Bronchial epithelial cell (primary cell): ENCODE measurements around the gene HJV. TPM values are rescaled to one million over a fixed set of nuclear protein-coding genes. Genes with fewer than 3 reads are reported as not detected.

Experiments
- DNase-seq: peaks from one replicate; pipeline ENCODE4 v3.0.0-alpha.2; 2010; ENCODE audit warnings: low read depth
- FAIRE-seq: peaks from 2 replicates; lab custom pipeline; 2011; peaks lifted over from hg19 to GRCh38; lab: Jason Lieb, UNC
- H3K27me3 ChIP-seq: 2 replicates; pipeline ENCODE4 v1.5.1; 2011; ENCODE audit warnings: low read length; ENCODE audit not compliant: control insufficient read depth, insufficient read depth
- H3K36me3 ChIP-seq: 2 replicates; pipeline ENCODE4 v1.5.1; 2011; ENCODE audit warnings: low read length; ENCODE audit not compliant: control insufficient read depth, insufficient read depth
- H3K4me3 ChIP-seq: 2 replicates; pipeline ENCODE4 v1.5.1; 2011; ENCODE audit warnings: mild to moderate bottlenecking, low read depth, low read length, control low read depth
- total RNA-seq: library from RNA; depleted of rRNA; stranded (reverse); fragments of >200 nt; gene quantifications from 2 replicates; pipeline ENCODE4 v1.2.1, GENCODE V29; 2014
- TF ChIP-seq, protein P1 (sequence below): IDR thresholded peaks from 2 replicates; pipeline ENCODE4 v1.5.1; 2011; ENCODE audit warnings: mild to moderate bottlenecking, moderate library complexity, low read length, control low read depth, inconsistent platforms; ENCODE audit not compliant: insufficient read depth, severe bottlenecking

Gene HJV
- total RNA-seq, 1 donor from 2014 or later: not detected

- no peak overlapping the region for H3K4me3 ChIP-seq
- H3K27me3 ChIP-seq: peaks cover under 1% of the 10 kb centered on the region
- TF ChIP-seq, protein P1, sequence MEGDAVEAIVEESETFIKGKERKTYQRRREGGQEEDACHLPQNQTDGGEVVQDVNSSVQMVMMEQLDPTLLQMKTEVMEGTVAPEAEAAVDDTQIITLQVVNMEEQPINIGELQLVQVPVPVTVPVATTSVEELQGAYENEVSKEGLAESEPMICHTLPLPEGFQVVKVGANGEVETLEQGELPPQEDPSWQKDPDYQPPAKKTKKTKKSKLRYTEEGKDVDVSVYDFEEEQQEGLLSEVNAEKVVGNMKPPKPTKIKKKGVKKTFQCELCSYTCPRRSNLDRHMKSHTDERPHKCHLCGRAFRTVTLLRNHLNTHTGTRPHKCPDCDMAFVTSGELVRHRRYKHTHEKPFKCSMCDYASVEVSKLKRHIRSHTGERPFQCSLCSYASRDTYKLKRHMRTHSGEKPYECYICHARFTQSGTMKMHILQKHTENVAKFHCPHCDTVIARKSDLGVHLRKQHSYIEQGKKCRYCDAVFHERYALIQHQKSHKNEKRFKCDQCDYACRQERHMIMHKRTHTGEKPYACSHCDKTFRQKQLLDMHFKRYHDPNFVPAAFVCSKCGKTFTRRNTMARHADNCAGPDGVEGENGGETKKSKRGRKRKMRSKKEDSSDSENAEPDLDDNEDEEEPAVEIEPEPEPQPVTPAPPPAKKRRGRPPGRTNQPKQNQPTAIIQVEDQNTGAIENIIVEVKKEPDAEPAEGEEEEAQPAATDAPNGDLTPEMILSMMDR: peak; percentile 55
- no peak for FAIRE-seq
- H3K36me3 ChIP-seq: no peaks in the 10 kb centered on the region
- peak; percentile 79 for DNase-seq
Observed at GRCh38 chr1:146012703-146013558, 8.6 kb downstream of the HJV start.

GRCh38 chr1:146010126-146010738 lies 11.3 kb downstream of the HJV start:
- no peaks in the 10 kb centered on the region for H3K36me3 ChIP-seq
- TF ChIP-seq, protein P1: no peak
- no peaks in the 10 kb centered on the region for H3K27me3 ChIP-seq
- DNase-seq: no peak
- H3K4me3 ChIP-seq: no peak overlapping the region
- no peak for FAIRE-seq

GRCh38 chr1:146007489-146008133 lies 13.9 kb downstream of the HJV start:
- FAIRE-seq: no peak
- no peak overlapping the region for H3K4me3 ChIP-seq

DNA sequence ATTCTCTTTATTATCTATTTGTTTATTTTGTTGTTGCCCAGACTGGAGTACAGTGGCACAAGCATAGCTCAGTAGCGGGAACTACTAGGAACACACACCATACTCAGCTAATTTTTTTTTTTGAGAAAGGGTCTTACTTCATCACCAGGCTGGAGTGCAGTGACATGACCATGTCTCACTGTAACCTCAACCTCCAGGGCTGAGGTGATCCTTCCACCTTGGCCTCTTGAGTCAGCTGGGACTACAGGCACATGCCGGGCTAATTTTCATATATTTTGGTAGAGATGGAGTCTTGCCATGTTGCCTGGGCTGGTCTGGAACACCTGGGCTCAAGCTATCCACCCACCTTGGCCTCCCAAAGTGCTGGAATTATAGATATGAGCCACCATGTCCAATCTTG lies 19.8 kb downstream of the HJV start:
- Histone ChIP-seq H3K36me3 (no peaks in the 10 kb centered on the region), H3K27me3 (no peaks in the 10 kb centered on the region), H3K4me3 (no peak overlapping the region)
- DNase-seq (no peak), FAIRE-seq (no peak)
- TF ChIP-seq, protein P1: no peak

More at GRCh38 chr1:146007489-146008133, 13.9 kb downstream of the HJV start:
- TF ChIP-seq, protein P1: no peak
- no peak for DNase-seq
- Histone ChIP-seq H3K27me3 (no peaks in the 10 kb centered on the region), H3K36me3 (no peaks in the 10 kb centered on the region)

DNA sequence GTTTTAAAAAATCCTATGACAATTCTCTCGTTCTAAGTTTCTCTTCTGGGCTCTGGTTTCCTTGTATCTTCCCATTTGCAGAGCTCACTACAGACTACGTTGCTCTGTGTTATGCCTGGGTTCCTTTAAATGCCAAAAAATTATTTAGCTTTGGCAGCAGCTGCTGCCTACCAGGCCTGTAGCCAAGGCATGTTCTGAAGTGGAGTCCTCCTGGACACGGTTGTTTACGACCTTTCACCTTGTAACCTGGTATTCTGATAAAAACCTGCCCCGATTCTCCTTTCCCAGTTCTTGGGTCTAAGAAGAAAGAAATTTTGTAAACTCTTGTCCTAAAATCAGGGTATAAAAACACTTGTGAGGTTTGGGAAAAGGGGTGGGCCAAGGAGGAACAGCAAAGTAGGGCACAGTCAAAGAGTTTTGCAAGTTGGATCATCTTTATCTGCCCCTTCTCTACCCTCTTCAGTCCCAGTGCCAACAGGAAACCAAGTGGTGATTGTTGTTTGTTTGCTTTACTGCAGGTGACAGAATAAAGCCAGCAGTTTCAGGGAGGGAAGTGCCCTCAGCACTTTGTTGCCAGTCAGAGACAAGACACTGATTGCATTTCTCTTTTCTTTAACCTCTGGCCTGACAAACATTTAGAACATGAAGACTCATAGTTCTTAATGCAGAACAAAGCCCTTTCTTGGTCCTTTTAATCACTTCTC lies 22.1 kb downstream of the HJV start:
- DNase-seq: no peak
- FAIRE-seq: no peak

More for the DNA sequence above, 22.1 kb downstream of the HJV start:
- Histone ChIP-seq H3K27me3 (no peaks in the 10 kb centered on the region), H3K4me3 (no peak overlapping the region), H3K36me3 (peaks cover 14% of the 10 kb centered on the region)
- TF ChIP-seq, protein P1: no peak
